HepG2 (cell line): ENCODE measurements around the gene OR2B2. TPM values are rescaled to one million over a fixed set of nuclear protein-coding genes. Genes with fewer than 3 reads are reported as not detected.
A peak's percentile ranks its signal among the peaks of the same experiment; 100 is the strongest.

Experiments used
- EP300 ChIP-seq, 3 experiments: sonication (generic) in 1 of 3; formaldehyde crosslinking in 1 of 3; IDR thresholded peaks; 2 replicates each; pipeline versions ENCODE4 v1.5.1 to v1.6.1; 2011 to 2020; ENCODE audit warnings: low read depth in 2 of 3, low read length in 2 of 3, borderline replicate concordance in 1 of 3, improper control_type of control experiment in 1 of 3, mild to moderate bottlenecking in 1 of 3, missing genetic modification reagents in 1 of 3, moderate library complexity in 1 of 3
- MAFF ChIP-seq: IDR thresholded peaks from 2 replicates; pipeline ENCODE4 v1.6.1; 2011; ENCODE audit warnings: low read depth, low read length, improper control_type of control experiment
- NCOA5 ChIP-seq: sonication (generic); formaldehyde crosslinking; IDR thresholded peaks from 2 replicates; pipeline ENCODE4 v1.4.0; 2020; ENCODE audit warnings: missing genetic modification reagents
- NR2F1 ChIP-seq, 2 experiments: fragments of 450-650 bp in 1 of 2; formaldehyde crosslinking in 1 of 2; IDR thresholded peaks; 2 replicates each; pipeline versions ENCODE4 v1.5.0 to v1.6.1; 2016 to 2020; ENCODE audit warnings: mild to moderate bottlenecking in 1 of 2, missing compliant biosample characterization in 1 of 2, missing genetic modification reagents in 1 of 2, moderate library complexity in 1 of 2
- SOX13 ChIP-seq, 3 experiments: fragments of 450-650 bp in 1 of 3; sonication (generic) in 1 of 3; formaldehyde crosslinking in 1 of 3; IDR thresholded peaks in 2 of 3; conservative IDR thresholded peaks in 1 of 3; 2 replicates each; pipeline versions ENCODE4 v1.5.0 to v1.6.1; 2016 to 2020; ENCODE audit warnings: antibody characterized with exemption in 1 of 3, mild to moderate bottlenecking in 1 of 3, missing compliant biosample characterization in 1 of 3, missing genetic modification reagents in 1 of 3, moderate library complexity in 1 of 3
- ZKSCAN1 ChIP-seq: fragments of 150-350 bp; IDR thresholded peaks from 2 replicates; pipeline ENCODE4 v1.6.1; 2014; ENCODE audit warnings: low read length
- ZNF282 ChIP-seq: fragments of 450-650 bp; IDR thresholded peaks from 2 replicates; pipeline ENCODE4 v1.6.1; 2018; ENCODE audit not compliant: partially characterized antibody
- ZNF558 ChIP-seq: sonication (generic); formaldehyde crosslinking; IDR thresholded peaks from 2 replicates; pipeline ENCODE4 v1.9.0; 2022; ENCODE audit warnings: mild to moderate bottlenecking, missing genetic modification reagents, borderline replicate concordance
- ZNF749 ChIP-seq: sonication (generic); formaldehyde crosslinking; IDR thresholded peaks from 2 replicates; pipeline ENCODE4 v1.8.0; 2022; ENCODE audit warnings: mild to moderate bottlenecking, missing genetic modification reagents, moderate library complexity, borderline replicate concordance
- ZZZ3 ChIP-seq: sonication (generic); formaldehyde crosslinking; IDR thresholded peaks from 2 replicates; pipeline ENCODE4 v1.4.0; 2020; ENCODE audit warnings: missing genetic modification reagents, mild to moderate bottlenecking, borderline replicate concordance
- polyA plus RNA-seq, 8 experiments: library from polyadenylated mRNA; depleted of rRNA in 3 of 8; stranded (reverse) in 7 of 8; unstranded in 1 of 8; fragments of >200 nt; fragmentation: Illumina TruSeq in 4 of 8; extraction: Trizol in 4 of 8; gene quantifications; 2 replicates each; pipeline versions ENCODE4 v1.2.1 to v1.2.3, GENCODE V29; 2011 to 2016; ENCODE audit warnings: low read depth in 4 of 8, missing spikeins in 1 of 8, mixed read lengths in 1 of 8; ENCODE audit not compliant: insufficient read depth in 1 of 8
- total RNA-seq, 5 experiments: library from RNA; depleted of rRNA; stranded (reverse); fragments of >200 nt; fragmentation: Illumina TruSeq; extraction: Trizol; gene quantifications; 2 replicates each; pipeline ENCODE4 v1.2.3, GENCODE V29; 2016; ENCODE audit warnings: low read depth in 1 of 5
- TF ChIP-seq, protein P1 (sequence below): sonication (generic); formaldehyde crosslinking; IDR thresholded peaks from 2 replicates; pipeline ENCODE4; 2020; ENCODE audit warnings: missing genetic modification reagents, mild to moderate bottlenecking, borderline replicate concordance
- TF ChIP-seq, protein P2 (sequence below): sonication (generic); formaldehyde crosslinking; IDR thresholded peaks from 2 replicates; pipeline ENCODE4 v1.5.0; 2020; ENCODE audit warnings: mild to moderate bottlenecking, missing genetic modification reagents, borderline replicate concordance
- TF ChIP-seq, protein P3 (sequence below): IDR thresholded peaks from 2 replicates; pipeline ENCODE4 v1.6.1; 2016
- TF ChIP-seq, protein P4 (sequence below): sonication (generic); formaldehyde crosslinking; IDR thresholded peaks from 2 replicates; pipeline ENCODE4 v1.9.0; 2022; ENCODE audit warnings: missing genetic modification reagents, mild to moderate bottlenecking, borderline replicate concordance

Gene OR2B2
- total and polyA plus RNA-seq, 2 of the 13 experiments (the other 11 are each of a cell fraction or from before 2014, with no cell fraction given) = not detected

DNA sequence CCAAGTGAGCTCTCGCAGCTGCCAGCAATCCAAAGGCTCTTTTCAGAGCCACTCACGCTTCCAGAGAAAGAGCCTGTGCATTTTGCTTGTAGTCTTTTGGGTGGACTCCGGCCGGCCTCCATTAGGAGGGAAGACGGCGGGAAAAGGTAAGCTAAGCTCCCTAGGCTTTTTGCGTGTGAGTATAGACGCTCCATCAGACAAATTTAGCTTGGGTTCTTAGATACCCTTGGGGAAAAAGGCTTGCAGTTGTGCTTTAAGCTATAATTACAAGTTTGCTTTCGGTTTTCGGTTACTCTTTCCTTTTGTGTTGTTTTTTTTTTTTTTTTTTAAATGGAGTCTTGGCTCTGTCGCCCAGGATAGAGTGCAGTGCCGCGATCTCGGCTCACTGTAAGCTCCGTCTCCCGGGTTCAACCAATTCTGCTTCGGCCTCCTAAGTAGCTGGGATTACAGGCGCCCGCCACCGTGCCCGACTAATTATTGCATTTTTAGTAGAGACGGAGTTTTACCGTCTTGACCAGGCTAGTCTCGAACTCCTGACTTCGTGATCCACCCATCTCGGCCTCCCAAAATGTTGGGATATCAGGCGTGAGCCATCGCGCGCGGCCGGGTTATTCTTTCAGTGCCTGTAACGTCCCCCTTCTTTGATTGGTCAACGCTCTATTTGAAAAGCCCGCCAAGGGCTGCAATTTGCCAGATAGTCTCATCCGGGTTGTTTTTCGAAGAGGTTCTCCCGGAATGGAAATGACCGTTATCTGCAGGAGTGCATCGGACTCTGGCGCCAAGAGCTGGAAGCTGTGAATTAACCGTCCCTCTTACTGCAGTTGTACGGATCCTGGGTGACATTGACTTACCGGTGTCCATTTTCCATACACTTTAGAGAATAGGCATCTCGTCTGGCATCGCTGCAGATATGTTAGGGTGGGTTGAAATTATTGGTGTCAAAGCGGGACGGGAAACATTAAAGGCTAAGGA is 18.1 kb downstream of the OR2B2 start (continued):
- TF ChIP-seq, protein P1, sequence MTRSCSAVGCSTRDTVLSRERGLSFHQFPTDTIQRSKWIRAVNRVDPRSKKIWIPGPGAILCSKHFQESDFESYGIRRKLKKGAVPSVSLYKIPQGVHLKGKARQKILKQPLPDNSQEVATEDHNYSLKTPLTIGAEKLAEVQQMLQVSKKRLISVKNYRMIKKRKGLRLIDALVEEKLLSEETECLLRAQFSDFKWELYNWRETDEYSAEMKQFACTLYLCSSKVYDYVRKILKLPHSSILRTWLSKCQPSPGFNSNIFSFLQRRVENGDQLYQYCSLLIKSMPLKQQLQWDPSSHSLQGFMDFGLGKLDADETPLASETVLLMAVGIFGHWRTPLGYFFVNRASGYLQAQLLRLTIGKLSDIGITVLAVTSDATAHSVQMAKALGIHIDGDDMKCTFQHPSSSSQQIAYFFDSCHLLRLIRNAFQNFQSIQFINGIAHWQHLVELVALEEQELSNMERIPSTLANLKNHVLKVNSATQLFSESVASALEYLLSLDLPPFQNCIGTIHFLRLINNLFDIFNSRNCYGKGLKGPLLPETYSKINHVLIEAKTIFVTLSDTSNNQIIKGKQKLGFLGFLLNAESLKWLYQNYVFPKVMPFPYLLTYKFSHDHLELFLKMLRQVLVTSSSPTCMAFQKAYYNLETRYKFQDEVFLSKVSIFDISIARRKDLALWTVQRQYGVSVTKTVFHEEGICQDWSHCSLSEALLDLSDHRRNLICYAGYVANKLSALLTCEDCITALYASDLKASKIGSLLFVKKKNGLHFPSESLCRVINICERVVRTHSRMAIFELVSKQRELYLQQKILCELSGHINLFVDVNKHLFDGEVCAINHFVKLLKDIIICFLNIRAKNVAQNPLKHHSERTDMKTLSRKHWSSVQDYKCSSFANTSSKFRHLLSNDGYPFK (CRISPR knock-in tag) = no peak
- TF ChIP-seq, protein P2, sequence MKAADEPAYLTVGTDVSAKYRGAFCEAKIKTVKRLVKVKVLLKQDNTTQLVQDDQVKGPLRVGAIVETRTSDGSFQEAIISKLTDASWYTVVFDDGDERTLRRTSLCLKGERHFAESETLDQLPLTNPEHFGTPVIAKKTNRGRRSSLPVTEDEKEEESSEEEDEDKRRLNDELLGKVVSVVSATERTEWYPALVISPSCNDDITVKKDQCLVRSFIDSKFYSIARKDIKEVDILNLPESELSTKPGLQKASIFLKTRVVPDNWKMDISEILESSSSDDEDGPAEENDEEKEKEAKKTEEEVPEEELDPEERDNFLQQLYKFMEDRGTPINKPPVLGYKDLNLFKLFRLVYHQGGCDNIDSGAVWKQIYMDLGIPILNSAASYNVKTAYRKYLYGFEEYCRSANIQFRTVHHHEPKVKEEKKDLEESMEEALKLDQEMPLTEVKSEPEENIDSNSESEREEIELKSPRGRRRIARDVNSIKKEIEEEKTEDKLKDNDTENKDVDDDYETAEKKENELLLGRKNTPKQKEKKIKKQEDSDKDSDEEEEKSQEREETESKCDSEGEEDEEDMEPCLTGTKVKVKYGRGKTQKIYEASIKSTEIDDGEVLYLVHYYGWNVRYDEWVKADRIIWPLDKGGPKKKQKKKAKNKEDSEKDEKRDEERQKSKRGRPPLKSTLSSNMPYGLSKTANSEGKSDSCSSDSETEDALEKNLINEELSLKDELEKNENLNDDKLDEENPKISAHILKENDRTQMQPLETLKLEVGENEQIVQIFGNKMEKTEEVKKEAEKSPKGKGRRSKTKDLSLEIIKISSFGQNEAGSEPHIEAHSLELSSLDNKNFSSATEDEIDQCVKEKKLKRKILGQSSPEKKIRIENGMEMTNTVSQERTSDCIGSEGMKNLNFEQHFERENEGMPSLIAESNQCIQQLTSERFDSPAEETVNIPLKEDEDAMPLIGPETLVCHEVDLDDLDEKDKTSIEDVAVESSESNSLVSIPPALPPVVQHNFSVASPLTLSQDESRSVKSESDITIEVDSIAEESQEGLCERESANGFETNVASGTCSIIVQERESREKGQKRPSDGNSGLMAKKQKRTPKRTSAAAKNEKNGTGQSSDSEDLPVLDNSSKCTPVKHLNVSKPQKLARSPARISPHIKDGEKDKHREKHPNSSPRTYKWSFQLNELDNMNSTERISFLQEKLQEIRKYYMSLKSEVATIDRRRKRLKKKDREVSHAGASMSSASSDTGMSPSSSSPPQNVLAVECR (CRISPR knock-in tag) = peak; percentile 56; the same call in 1 of the 2 replicates
- peak in 1 of 2 experiments; percentile 25; a peak in 1 of 4 replicates for TF ChIP-seq EP300 (IDR thresholded peaks at IDR 0.05; ENCODE audit: low read depth in 2 of 2, low read length in 2 of 2)
- TF ChIP-seq EP300 (CRISPR knock-in tag; IDR thresholded peaks at IDR 0.05; ENCODE audit: borderline replicate concordance) = 0 out of 2 replicates have a peak, but pooled peaks have one; percentile 64
- TF ChIP-seq ZNF282 = no peak
- no peak for TF ChIP-seq NCOA5 (CRISPR knock-in tag)
- TF ChIP-seq ZNF558 (CRISPR knock-in tag) = peak; percentile 70; the same call in 1 of the 2 replicates
- TF ChIP-seq, protein P3, sequence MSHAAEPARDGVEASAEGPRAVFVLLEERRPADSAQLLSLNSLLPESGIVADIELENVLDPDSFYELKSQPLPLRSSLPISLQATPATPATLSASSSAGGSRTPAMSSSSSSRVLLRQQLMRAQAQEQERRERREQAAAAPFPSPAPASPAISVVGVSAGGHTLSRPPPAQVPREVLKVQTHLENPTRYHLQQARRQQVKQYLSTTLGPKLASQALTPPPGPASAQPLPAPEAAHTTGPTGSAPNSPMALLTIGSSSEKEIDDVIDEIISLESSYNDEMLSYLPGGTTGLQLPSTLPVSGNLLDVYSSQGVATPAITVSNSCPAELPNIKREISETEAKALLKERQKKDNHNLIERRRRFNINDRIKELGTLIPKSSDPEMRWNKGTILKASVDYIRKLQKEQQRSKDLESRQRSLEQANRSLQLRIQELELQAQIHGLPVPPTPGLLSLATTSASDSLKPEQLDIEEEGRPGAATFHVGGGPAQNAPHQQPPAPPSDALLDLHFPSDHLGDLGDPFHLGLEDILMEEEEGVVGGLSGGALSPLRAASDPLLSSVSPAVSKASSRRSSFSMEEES = peak; percentile 64; the same call in 1 of the 2 replicates
- TF ChIP-seq, protein P4, sequence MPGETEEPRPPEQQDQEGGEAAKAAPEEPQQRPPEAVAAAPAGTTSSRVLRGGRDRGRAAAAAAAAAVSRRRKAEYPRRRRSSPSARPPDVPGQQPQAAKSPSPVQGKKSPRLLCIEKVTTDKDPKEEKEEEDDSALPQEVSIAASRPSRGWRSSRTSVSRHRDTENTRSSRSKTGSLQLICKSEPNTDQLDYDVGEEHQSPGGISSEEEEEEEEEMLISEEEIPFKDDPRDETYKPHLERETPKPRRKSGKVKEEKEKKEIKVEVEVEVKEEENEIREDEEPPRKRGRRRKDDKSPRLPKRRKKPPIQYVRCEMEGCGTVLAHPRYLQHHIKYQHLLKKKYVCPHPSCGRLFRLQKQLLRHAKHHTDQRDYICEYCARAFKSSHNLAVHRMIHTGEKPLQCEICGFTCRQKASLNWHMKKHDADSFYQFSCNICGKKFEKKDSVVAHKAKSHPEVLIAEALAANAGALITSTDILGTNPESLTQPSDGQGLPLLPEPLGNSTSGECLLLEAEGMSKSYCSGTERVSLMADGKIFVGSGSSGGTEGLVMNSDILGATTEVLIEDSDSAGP (CRISPR knock-in tag) = no peak; the same call in 1 of the 2 replicates
- peak; percentile 8; the same call in 1 of the 2 replicates for TF ChIP-seq SOX13 (IDR thresholded peaks at IDR 0.05)
- TF ChIP-seq SOX13 (CRISPR knock-in tag; conservative IDR thresholded peaks at IDR 0.05 in 1 of 2, IDR thresholded peaks at IDR 0.05 in 1 of 2) = no peak; a peak in 1 of 4 replicates
- no peak for TF ChIP-seq MAFF
- no peak for TF ChIP-seq NR2F1 (CRISPR knock-in tag; IDR thresholded peaks at IDR 0.05)
- TF ChIP-seq ZZZ3 (CRISPR knock-in tag) = no peak
- 0 out of 2 replicates have a peak, but pooled peaks have one; percentile 21 for TF ChIP-seq ZKSCAN1
- peak; percentile 85; the same call in 1 of the 2 replicates for TF ChIP-seq ZNF749 (CRISPR knock-in tag)
